K562 (cell line): ENCODE data around the gene ST6GALNAC6. TPM values are rescaled to one million over a fixed set of nuclear protein-coding genes. Genes with fewer than 3 reads are reported as not detected.

Experiments
- ARNT ChIP-seq, 2 experiments: fragments of 450-650 bp; IDR thresholded peaks; 2 replicates each; pipeline ENCODE4 v1.6.1; 2016; ENCODE audit warnings: mild to moderate bottlenecking in 1 of 2
- FIP1L1 ChIP-seq: fragments of 200-400 bp; formaldehyde crosslinking; IDR thresholded peaks from 2 replicates; pipeline ENCODE4 v1.6.1; 2018; ENCODE audit warnings: mild to moderate bottlenecking, low read depth, low read length; ENCODE audit not compliant: poor library complexity, severe bottlenecking
- MXI1 ChIP-seq: IDR thresholded peaks from 2 replicates; pipeline ENCODE4 v1.6.1; 2011; ENCODE audit warnings: low read depth, mild to moderate bottlenecking, improper control_type of control experiment, low read length
- NFXL1 ChIP-seq: fragments of 450-650 bp; formaldehyde crosslinking; IDR thresholded peaks from 2 replicates; pipeline ENCODE4 v1.4.0; 2021; ENCODE audit warnings: mild to moderate bottlenecking
- NONO ChIP-seq, 2 experiments: fragments of 200-400 bp in 1 of 2; fragments of 450-650 bp in 1 of 2; formaldehyde crosslinking in 1 of 2; IDR thresholded peaks; 2 replicates each; pipeline ENCODE4 v1.6.1; 2017; ENCODE audit warnings: low read depth in 2 of 2, mild to moderate bottlenecking in 2 of 2, moderate library complexity in 2 of 2, low read length in 1 of 2
- NR4A1 ChIP-seq, 2 experiments: fragments of 250-450 bp in 1 of 2; fragments of 450-650 bp in 1 of 2; sonication (Bioruptor Pico) in 1 of 2; IDR thresholded peaks; 2 replicates each; pipeline versions ENCODE4 v1.4.0 to v1.6.1; 2016 to 2020; ENCODE audit warnings: mild to moderate bottlenecking in 2 of 2, missing compliant biosample characterization in 1 of 2, missing genetic modification characterization in 1 of 2, moderate library complexity in 1 of 2
- PHF8 ChIP-seq: fragments of 200-600 bp; sonication (generic); IDR thresholded peaks from 2 replicates; pipeline ENCODE4 v1.6.1; 2012; ENCODE audit warnings: mixed run types, mild to moderate bottlenecking, inconsistent platforms, low read length, moderate library complexity, borderline replicate concordance
- PPARD ChIP-seq: fragments of 250-450 bp; sonication (Bioruptor Pico); IDR thresholded peaks from 2 replicates; pipeline ENCODE4 v1.8.0; 2022; ENCODE audit warnings: inconsistent platforms, mild to moderate bottlenecking, moderate library complexity
- RHOXF2B ChIP-seq: fragments of 250-450 bp; sonication (Bioruptor Pico); conservative IDR thresholded peaks from 2 replicates; pipeline ENCODE4 v1.5.1; 2021
- SETDB1 ChIP-seq: IDR thresholded peaks from one replicate; pipeline ENCODE4 v1.6.1; 2012; ENCODE audit warnings: low read length, control low read depth, inconsistent platforms
- SP1 ChIP-seq: sonication (generic); formaldehyde crosslinking; IDR thresholded peaks from 2 replicates; pipeline ENCODE4 v1.8.1; 2022; ENCODE audit warnings: mild to moderate bottlenecking, missing genetic modification reagents
- STAT5A ChIP-seq: IDR thresholded peaks from 2 replicates; pipeline ENCODE4 v1.6.1; 2012; ENCODE audit warnings: low read length, inconsistent platforms, borderline replicate concordance
- U2AF2 ChIP-seq: fragments of 200-400 bp; formaldehyde crosslinking; optimal IDR thresholded peaks from 2 replicates; pipeline ENCODE3; 2017; ENCODE audit warnings: low read depth, mild to moderate bottlenecking, low read length
- ZNF174 ChIP-seq: fragments of 250-450 bp; sonication (Bioruptor Pico); IDR thresholded peaks from 2 replicates; pipeline ENCODE4 v1.4.0; 2020; ENCODE audit warnings: mild to moderate bottlenecking
- ZNF175 ChIP-seq: fragments of 200-800 bp; sonication (Bioruptor generic); IDR thresholded peaks from 2 replicates; pipeline ENCODE4 v1.6.1; 2016; ENCODE audit warnings: low read depth, mild to moderate bottlenecking, missing genetic modification characterization, missing compliant biosample characterization
- ZNF212 ChIP-seq: fragments of 450-650 bp; formaldehyde crosslinking; IDR thresholded peaks from 2 replicates; pipeline ENCODE4 v1.4.0; 2020; ENCODE audit warnings: mild to moderate bottlenecking
- ZNF232 ChIP-seq: sonication (generic); formaldehyde crosslinking; IDR thresholded peaks from 2 replicates; pipeline ENCODE4 v1.8.0; 2022; ENCODE audit warnings: mild to moderate bottlenecking, missing genetic modification reagents
- ZNF253 ChIP-seq: fragments of 250-450 bp; sonication (Bioruptor Pico); conservative IDR thresholded peaks from 2 replicates; pipeline ENCODE4 v1.6.1; 2021; ENCODE audit warnings: mild to moderate bottlenecking
- ZNF695 ChIP-seq: fragments of 450-650 bp; formaldehyde crosslinking; IDR thresholded peaks from 2 replicates; pipeline ENCODE4 v1.4.0; 2020; ENCODE audit warnings: mild to moderate bottlenecking, moderate library complexity
- polyA plus RNA-seq, 8 experiments: library from polyadenylated mRNA; depleted of rRNA in 4 of 8; stranded (reverse) in 5 of 8; unstranded in 3 of 8; fragments of >200 nt; fragmentation: Nextera tagmentation in 2 of 8; fragmentation: Illumina TruSeq in 1 of 8; extraction: Ambion mirVana in 2 of 8; extraction: Trizol in 1 of 8; gene quantifications; 2 replicates each; pipeline versions ENCODE4 v1.2.1 to v1.2.3, GENCODE V29; 2011 to 2014; ENCODE audit warnings: inconsistent platforms in 1 of 8, missing spikeins in 1 of 8
- total RNA-seq, 7 experiments: library from RNA; depleted of rRNA in 6 of 7; stranded (reverse); fragments of >200 nt in 6 of 7; fragmentation: Illumina TruSeq in 2 of 7; extraction: Trizol in 2 of 7; gene quantifications; 2 replicates each; pipeline versions ENCODE4 v1.2.1 to v1.2.3, GENCODE V29; 2011 to 2021; ENCODE audit warnings: low replicate concordance in 1 of 7
- TF ChIP-seq, protein P1 (sequence below), 2 experiments: fragments of 200-800 bp in 1 of 2; sonication (Bioruptor generic) in 1 of 2; sonication (generic) in 1 of 2; formaldehyde crosslinking in 1 of 2; IDR thresholded peaks in 1 of 2; conservative IDR thresholded peaks in 1 of 2; 2 replicates each; pipeline versions ENCODE4 v1.5.0 to v1.6.1; 2016 to 2020; ENCODE audit warnings: missing compliant biosample characterization in 1 of 2, missing genetic modification characterization in 1 of 2, missing genetic modification reagents in 1 of 2
- TF ChIP-seq, protein P2 (sequence below): sonication (generic); formaldehyde crosslinking; IDR thresholded peaks from 2 replicates; pipeline ENCODE4 v1.4.0; 2020; ENCODE audit warnings: mild to moderate bottlenecking, missing genetic modification reagents
- TF ChIP-seq, protein P3 (sequence below): fragments of 200-800 bp; sonication (Bioruptor generic); IDR thresholded peaks from 2 replicates; pipeline ENCODE4 v1.6.1; 2017; ENCODE audit warnings: missing genetic modification characterization, missing compliant biosample characterization

ST6GALNAC6 gene
- total and polyA plus RNA-seq, 9 of the 15 experiments (the other 6 are each of a cell fraction or from before 2014, with no cell fraction given) = 0.13 to 23.0 (median 14.5) TPM

DNA sequence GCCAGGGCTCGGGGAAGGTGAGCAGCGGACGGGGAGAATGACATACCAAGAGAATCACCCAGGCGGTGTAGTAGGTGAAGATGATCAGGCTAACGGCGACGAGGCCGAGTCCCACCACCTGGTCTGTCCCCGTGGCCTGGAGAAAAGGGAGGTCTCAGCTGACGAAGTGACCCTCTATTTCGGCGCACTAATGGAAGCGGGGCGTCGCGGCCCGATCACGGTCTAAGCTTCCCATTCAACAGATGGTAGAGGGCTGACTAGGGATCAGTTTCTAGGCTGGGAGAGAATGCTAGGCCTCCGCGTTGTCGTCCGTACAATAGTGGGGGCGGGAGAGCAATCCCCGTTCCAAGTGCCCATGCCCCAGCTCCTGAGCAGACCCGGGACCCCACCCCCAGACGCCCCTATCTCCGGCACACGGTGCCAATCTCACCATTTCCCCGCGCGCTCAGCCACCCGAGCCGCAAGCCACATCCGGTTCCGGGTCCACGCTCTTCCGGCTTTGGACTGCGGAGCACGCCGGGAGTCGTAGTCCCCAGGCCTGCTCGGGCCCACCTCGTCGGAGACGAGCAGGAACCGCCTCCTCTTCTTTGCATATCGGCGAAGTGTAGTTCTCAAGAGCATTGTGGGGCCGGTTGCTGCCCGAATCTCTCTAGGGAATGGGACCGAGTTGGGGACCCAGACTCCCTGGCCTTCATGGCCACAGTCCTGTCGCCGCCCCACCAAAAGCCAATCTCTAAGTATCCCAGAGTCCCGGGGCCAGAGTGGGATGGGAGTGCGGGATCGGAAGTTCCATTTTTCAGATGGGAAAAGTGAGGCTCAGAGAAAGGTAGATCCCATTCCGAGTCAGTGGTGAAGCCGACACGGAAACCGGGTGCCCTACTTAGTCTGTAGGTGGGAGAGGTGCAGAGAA lies 38.2 kb upstream of the ST6GALNAC6 start, which contains the start of gene DPM2 (continued):
- TF ChIP-seq, protein P1, sequence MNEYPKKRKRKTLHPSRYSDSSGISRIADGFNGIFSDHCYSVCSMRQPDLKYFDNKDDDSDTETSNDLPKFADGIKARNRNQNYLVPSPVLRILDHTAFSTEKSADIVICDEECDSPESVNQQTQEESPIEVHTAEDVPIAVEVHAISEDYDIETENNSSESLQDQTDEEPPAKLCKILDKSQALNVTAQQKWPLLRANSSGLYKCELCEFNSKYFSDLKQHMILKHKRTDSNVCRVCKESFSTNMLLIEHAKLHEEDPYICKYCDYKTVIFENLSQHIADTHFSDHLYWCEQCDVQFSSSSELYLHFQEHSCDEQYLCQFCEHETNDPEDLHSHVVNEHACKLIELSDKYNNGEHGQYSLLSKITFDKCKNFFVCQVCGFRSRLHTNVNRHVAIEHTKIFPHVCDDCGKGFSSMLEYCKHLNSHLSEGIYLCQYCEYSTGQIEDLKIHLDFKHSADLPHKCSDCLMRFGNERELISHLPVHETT (CRISPR knock-in tag; conservative IDR thresholded peaks at IDR 0.05 in 1 of 2, IDR thresholded peaks at IDR 0.05 in 1 of 2) = peak in 1 of 2 experiments; percentile 69; a peak in 2 of 4 replicates
- TF ChIP-seq MXI1 (peak; percentile 42; the same call in 1 of the 2 replicates), SETDB1 (no peak), ZNF232 (CRISPR knock-in tag) (no peak), ZNF253 (no peak), ARNT (IDR thresholded peaks at IDR 0.05) (peak; percentile 27 to 52; a peak in 2 of 4 replicates), NONO (IDR thresholded peaks at IDR 0.05; ENCODE audit: low read depth in 2 of 2, low read length in 1 of 2) (no peak), ZNF174 (CRISPR knock-in tag) (no peak), PPARD (CRISPR knock-in tag) (no peak), NR4A1 (CRISPR knock-in tag; IDR thresholded peaks at IDR 0.05) (no peak; the same call in 1 of the 2 replicates), NR4A1 (tag; IDR thresholded peaks at IDR 0.05) (no peak), FIP1L1 (peak; percentile 11), U2AF2 (no peak), NFXL1 (no peak), ZNF695 (CRISPR knock-in tag) (no peak), PHF8 (peak; percentile 77; the same call in 1 of the 2 replicates), ZNF212 (CRISPR knock-in tag) (no peak), ZNF175 (CRISPR knock-in tag) (no peak), STAT5A (no peak), SP1 (CRISPR knock-in tag) (peak; percentile 73), RHOXF2B (no peak)
- TF ChIP-seq, protein P2, sequence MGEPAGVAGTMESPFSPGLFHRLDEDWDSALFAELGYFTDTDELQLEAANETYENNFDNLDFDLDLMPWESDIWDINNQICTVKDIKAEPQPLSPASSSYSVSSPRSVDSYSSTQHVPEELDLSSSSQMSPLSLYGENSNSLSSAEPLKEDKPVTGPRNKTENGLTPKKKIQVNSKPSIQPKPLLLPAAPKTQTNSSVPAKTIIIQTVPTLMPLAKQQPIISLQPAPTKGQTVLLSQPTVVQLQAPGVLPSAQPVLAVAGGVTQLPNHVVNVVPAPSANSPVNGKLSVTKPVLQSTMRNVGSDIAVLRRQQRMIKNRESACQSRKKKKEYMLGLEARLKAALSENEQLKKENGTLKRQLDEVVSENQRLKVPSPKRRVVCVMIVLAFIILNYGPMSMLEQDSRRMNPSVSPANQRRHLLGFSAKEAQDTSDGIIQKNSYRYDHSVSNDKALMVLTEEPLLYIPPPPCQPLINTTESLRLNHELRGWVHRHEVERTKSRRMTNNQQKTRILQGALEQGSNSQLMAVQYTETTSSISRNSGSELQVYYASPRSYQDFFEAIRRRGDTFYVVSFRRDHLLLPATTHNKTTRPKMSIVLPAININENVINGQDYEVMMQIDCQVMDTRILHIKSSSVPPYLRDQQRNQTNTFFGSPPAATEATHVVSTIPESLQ = no peak
- TF ChIP-seq, protein P3, sequence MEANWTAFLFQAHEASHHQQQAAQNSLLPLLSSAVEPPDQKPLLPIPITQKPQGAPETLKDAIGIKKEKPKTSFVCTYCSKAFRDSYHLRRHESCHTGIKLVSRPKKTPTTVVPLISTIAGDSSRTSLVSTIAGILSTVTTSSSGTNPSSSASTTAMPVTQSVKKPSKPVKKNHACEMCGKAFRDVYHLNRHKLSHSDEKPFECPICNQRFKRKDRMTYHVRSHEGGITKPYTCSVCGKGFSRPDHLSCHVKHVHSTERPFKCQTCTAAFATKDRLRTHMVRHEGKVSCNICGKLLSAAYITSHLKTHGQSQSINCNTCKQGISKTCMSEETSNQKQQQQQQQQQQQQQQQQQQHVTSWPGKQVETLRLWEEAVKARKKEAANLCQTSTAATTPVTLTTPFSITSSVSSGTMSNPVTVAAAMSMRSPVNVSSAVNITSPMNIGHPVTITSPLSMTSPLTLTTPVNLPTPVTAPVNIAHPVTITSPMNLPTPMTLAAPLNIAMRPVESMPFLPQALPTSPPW (CRISPR knock-in tag) = no peak
